Measurements from ENCODE around the gene EIF4E3. TPM values are rescaled to one million over a fixed set of nuclear protein-coding genes. Genes with fewer than 3 reads are reported as not detected.

EIF4E3 gene
- polyA plus RNA-seq, 3 donors = 35.6 to 111 (median 58.6) TPM

- H3K36me3 Mint-ChIP-seq = peaks cover 64 to 80% of the 10 kb centered on the region in 2 donors
- H3K4me3 Mint-ChIP-seq = no peak overlapping the region
- no peak overlapping the region for H2AFZ ChIP-seq (ENCODE audit: insufficient read depth, low read depth, low read length, poor library complexity, severe bottlenecking)
- no peak for DNase-seq
- intact Hi-C loops (cut with micrococcal nuclease) = no loop called here
- peaks cover 45 to 77% of the 10 kb centered on the region in 2 donors for H3K36me3 ChIP-seq (replicated peaks in 1 of 2; ENCODE audit: control insufficient read depth in 1 of 2, insufficient read depth in 2 of 2, low read length in 2 of 2)
- H3K4me2 ChIP-seq (replicated peaks; ENCODE audit: extremely low read depth, low read length, poor library complexity, severe bottlenecking) = no peak overlapping the region
- H4K20me1 ChIP-seq (ENCODE audit: insufficient read depth, low read length) = peaks cover 73% of the 10 kb centered on the region
- no peak overlapping the region for H3K9ac ChIP-seq (ENCODE audit: insufficient read depth, low read length, poor library complexity, severe bottlenecking)
- no peaks in the 10 kb centered on the region for H3K9me3 Mint-ChIP-seq
- no peak overlapping the region for H3K4me3 ChIP-seq (replicated peaks in 1 of 3; ENCODE audit: low read depth in 2 of 3, low read length in 3 of 3)
- H3K27ac ChIP-seq (ENCODE audit: low read depth in 1 of 2, low read length in 2 of 2) = no peak overlapping the region
- H3K27ac Mint-ChIP-seq = no peak overlapping the region
- H3K9me3 ChIP-seq (replicated peaks in 1 of 2; ENCODE audit: control insufficient read depth in 1 of 2, insufficient read depth in 1 of 2, low read length in 2 of 2) = no peaks in the 10 kb centered on the region
- H3K27me3 Mint-ChIP-seq (ENCODE audit: low read depth in 3 of 3) = no peaks in the 10 kb centered on the region
- peaks cover 11 to 15% of the 10 kb centered on the region in 2 donors for H3K4me1 ChIP-seq (ENCODE audit: control insufficient read depth in 1 of 2, insufficient read depth in 2 of 2, low read length in 2 of 2)
- H3K4me1 Mint-ChIP-seq = peaks cover 25% of the 10 kb centered on the region
- H3K79me2 ChIP-seq (ENCODE audit: insufficient read depth, low read length) = no peaks in the 10 kb centered on the region
- 40% methylated on average over 2 of the region's 6 CpGs for WGBS (ENCODE audit: insufficient coverage)
- H3K27me3 ChIP-seq (ENCODE audit: control insufficient read depth in 2 of 2, insufficient read depth in 2 of 2, low read length in 2 of 2) = no peaks in the 10 kb centered on the region
- TF ChIP-seq, protein P1, sequence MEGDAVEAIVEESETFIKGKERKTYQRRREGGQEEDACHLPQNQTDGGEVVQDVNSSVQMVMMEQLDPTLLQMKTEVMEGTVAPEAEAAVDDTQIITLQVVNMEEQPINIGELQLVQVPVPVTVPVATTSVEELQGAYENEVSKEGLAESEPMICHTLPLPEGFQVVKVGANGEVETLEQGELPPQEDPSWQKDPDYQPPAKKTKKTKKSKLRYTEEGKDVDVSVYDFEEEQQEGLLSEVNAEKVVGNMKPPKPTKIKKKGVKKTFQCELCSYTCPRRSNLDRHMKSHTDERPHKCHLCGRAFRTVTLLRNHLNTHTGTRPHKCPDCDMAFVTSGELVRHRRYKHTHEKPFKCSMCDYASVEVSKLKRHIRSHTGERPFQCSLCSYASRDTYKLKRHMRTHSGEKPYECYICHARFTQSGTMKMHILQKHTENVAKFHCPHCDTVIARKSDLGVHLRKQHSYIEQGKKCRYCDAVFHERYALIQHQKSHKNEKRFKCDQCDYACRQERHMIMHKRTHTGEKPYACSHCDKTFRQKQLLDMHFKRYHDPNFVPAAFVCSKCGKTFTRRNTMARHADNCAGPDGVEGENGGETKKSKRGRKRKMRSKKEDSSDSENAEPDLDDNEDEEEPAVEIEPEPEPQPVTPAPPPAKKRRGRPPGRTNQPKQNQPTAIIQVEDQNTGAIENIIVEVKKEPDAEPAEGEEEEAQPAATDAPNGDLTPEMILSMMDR (IDR thresholded peaks at IDR 0.05) = no peak
These were observed 40.3 kb downstream of the EIF4E3 start for GRCh38 chr3:71684757-71685386.

GRCh38 chr3:71684046-71684756, 41.0 kb downstream of the EIF4E3 start:
- Histone ChIP-seq H3K4me3 (replicated peaks in 1 of 3; ENCODE audit: low read depth in 2 of 3, low read length in 3 of 3) (no peak overlapping the region), H3K9ac (ENCODE audit: insufficient read depth, low read length, poor library complexity, severe bottlenecking) (no peak overlapping the region), H3K27me3 (ENCODE audit: control insufficient read depth in 2 of 2, insufficient read depth in 2 of 2, low read length in 2 of 2) (no peaks in the 10 kb centered on the region), H3K4me2 (replicated peaks; ENCODE audit: extremely low read depth, low read length, poor library complexity, severe bottlenecking) (no peak overlapping the region), H4K20me1 (ENCODE audit: insufficient read depth, low read length) (peaks cover 67% of the 10 kb centered on the region), H3K36me3 (replicated peaks in 1 of 2; ENCODE audit: control insufficient read depth in 1 of 2, insufficient read depth in 2 of 2, low read length in 2 of 2) (peaks cover 42 to 77% of the 10 kb centered on the region in 2 donors), H3K9me3 (replicated peaks in 1 of 2; ENCODE audit: control insufficient read depth in 1 of 2, insufficient read depth in 1 of 2, low read length in 2 of 2) (no peaks in the 10 kb centered on the region), H3K27ac (ENCODE audit: low read depth in 1 of 2, low read length in 2 of 2) (no peak overlapping the region), H2AFZ (ENCODE audit: insufficient read depth, low read depth, low read length, poor library complexity, severe bottlenecking) (no peak overlapping the region), H3K79me2 (ENCODE audit: insufficient read depth, low read length) (no peaks in the 10 kb centered on the region), H3K4me1 (ENCODE audit: control insufficient read depth in 1 of 2, insufficient read depth in 2 of 2, low read length in 2 of 2) (peaks cover 11 to 15% of the 10 kb centered on the region in 2 donors)
- Mint-ChIP-seq H3K27me3 (ENCODE audit: low read depth in 3 of 3) (no peaks in the 10 kb centered on the region), H3K36me3 (peaks cover 63 to 74% of the 10 kb centered on the region in 2 donors), H3K4me3 (no peak overlapping the region), H3K27ac (no peak overlapping the region), H3K9me3 (no peaks in the 10 kb centered on the region), H3K4me1 (peaks cover 25% of the 10 kb centered on the region)
- no peak for DNase-seq
- TF ChIP-seq, protein P1 (IDR thresholded peaks at IDR 0.05) = no peak
- WGBS (ENCODE audit: insufficient coverage) = no CpG with 5 or more reads among the region's 7 CpGs
- intact Hi-C loops (cut with micrococcal nuclease) = no loop called here
